Skeletal muscle tissue (tissue), 4 donors: ENCODE results near the gene PNPLA7. TPM values are rescaled to one million over a fixed set of nuclear protein-coding genes. Genes with fewer than 3 reads are reported as not detected.

Experiments used
- H3K27ac ChIP-seq: one replicate; pipeline ENCODE4 v1.7.0; 2013; ENCODE audit warnings: mild to moderate bottlenecking, low read depth, low read length, inconsistent platforms
- H3K27me3 ChIP-seq, 3 donors: one replicate each; pipeline ENCODE4 v1.7.0; 2013; ENCODE audit warnings: low read length in 3 of 3; ENCODE audit not compliant: control insufficient read depth in 3 of 3, insufficient read depth in 3 of 3
- H3K36me3 ChIP-seq, 3 donors: one replicate each; pipeline ENCODE4 v1.7.0; 2013; ENCODE audit warnings: low read length in 3 of 3; ENCODE audit not compliant: control insufficient read depth in 3 of 3, insufficient read depth in 3 of 3
- H3K4me1 ChIP-seq, 3 donors: one replicate each; pipeline ENCODE4 v1.7.0; 2013; ENCODE audit warnings: low read length in 3 of 3, mild to moderate bottlenecking in 3 of 3; ENCODE audit not compliant: control insufficient read depth in 3 of 3, insufficient read depth in 3 of 3
- H3K4me3 ChIP-seq, 3 donors: one replicate each; pipeline ENCODE4 v1.7.0; 2013; ENCODE audit warnings: low read length in 3 of 3
- H3K9ac ChIP-seq, 3 donors: one replicate each; pipeline ENCODE4 v1.7.0; 2013; ENCODE audit warnings: low read length in 3 of 3, mild to moderate bottlenecking in 3 of 3, moderate library complexity in 2 of 3, low read depth in 1 of 3
- H3K9me3 ChIP-seq, 3 donors: one replicate each; pipeline ENCODE4 v1.7.0; 2013; ENCODE audit warnings: low read length in 3 of 3; ENCODE audit not compliant: control insufficient read depth in 3 of 3
- total RNA-seq: library from RNA; depleted of rRNA; stranded (reverse); fragments of >200 nt; gene quantifications from one replicate; pipeline ENCODE4 v1.2.3, GENCODE V29; 2014
- donor health status: Osteomylitis.

PNPLA7 gene
- total RNA-seq, 1 donor from 2014 or later, result 1.0 TPM

DNA sequence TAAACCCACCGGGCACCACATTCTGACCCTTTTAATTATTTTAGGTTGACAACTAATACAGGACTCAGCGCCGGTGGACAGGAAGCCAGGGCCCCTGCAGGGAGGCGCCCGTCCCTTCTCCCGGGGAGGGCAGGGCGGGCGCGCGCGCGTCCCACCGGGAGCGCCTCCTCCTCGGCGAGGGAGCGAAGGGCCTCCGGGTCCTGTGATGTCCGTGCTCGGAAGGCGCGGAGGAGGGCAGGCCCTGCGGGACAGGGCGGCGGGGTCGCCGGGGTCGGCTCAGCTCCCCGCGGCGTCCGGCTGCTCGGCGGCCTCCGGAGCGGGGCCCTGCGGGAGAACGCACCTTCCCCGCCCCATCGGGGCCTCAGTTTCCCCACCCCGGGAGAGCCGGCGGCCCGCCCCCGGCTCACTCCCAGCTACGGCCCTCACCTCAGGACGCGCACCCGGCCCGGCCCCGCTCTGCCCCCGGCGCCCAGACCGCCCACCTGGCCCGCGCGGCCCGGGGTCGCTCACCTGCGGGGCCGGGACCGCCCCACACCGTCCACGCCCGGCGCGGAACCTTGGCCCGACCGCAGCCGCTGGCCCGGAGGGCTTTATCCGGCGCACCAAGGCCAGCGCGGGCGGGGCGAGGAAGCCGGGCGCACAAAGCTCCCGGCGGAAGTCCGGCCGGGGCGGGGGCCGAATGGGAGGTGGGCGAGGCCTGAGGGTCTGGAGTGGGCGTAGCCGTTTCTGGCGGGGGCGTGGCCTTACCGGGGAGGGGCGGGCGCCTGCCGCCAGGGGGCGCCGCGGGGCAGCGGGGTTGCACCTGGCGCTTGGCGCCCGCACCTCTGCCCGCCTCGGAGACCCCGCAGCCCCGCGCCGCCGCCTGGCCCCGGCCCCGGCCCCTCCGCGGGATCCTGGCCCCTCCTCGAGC lies 127.3 kb downstream of the PNPLA7 start, which contains the start of the genes EXD3 and NOXA1:
Gene EXD3 (minus strand): TSS at position 559 of the 910 bp plus-strand sequence. CDS start 27,805 bp downstream, outside the sequence.
Gene NOXA1 (plus strand): TSS at position 790 of the 910 bp plus-strand sequence. CDS start 137 bp downstream, outside the sequence.
- peaks cover 13 to 24% (median 17%) of the 10 kb centered on the region in 3 donors for H3K4me1 ChIP-seq
- no peaks in the 10 kb centered on the region for H3K27me3 ChIP-seq
- peak within 1 kb of the TSS; percentile 51 for H3K27ac ChIP-seq
- peak within 1 kb of the TSS; percentile 73 to 90 (median 83) for H3K9ac ChIP-seq
- H3K4me3 ChIP-seq, result peak within 1 kb of the TSS; percentile 78 to 87 (median 83)
- H3K36me3 ChIP-seq, result no peaks in the 10 kb centered on the region
- H3K9me3 ChIP-seq, result no peaks in the 10 kb centered on the region

- Histone ChIP-seq H3K27me3 (no peaks in the 10 kb centered on the region), H3K4me3 (peak overlapping the region; percentile 78 to 87 (median 83)), H3K4me1 (peaks cover 13 to 24% (median 17%) of the 10 kb centered on the region in 3 donors), H3K36me3 (no peaks in the 10 kb centered on the region), H3K9me3 (no peaks in the 10 kb centered on the region), H3K9ac (peak overlapping the region; percentile 73 to 90 (median 83)), H3K27ac (peak overlapping the region; percentile 40)
Measured at GRCh38 chr9:137421838-137422603, 128.2 kb downstream of the PNPLA7 start.

- H3K4me1 ChIP-seq, result peaks cover 16 to 21% (median 16%) of the 10 kb centered on the region in 3 donors
- H3K9ac ChIP-seq, result peak overlapping the region in 1 of 3 donors; percentile 60
- H3K27me3 ChIP-seq, result no peaks in the 10 kb centered on the region
- H3K4me3 ChIP-seq, result peak overlapping the region in 2 of 3 donors; percentile 36 to 41
- no peaks in the 10 kb centered on the region for H3K9me3 ChIP-seq
- no peaks in the 10 kb centered on the region for H3K36me3 ChIP-seq
- no peak overlapping the region for H3K27ac ChIP-seq
Measured at GRCh38 chr9:137417161-137418021, 132.8 kb downstream of the PNPLA7 start.

- no peaks in the 10 kb centered on the region for H3K27me3 ChIP-seq
- no peak overlapping the region for H3K4me3 ChIP-seq
- peaks cover 14 to 21% (median 16%) of the 10 kb centered on the region in 3 donors for H3K4me1 ChIP-seq
- no peak overlapping the region for H3K27ac ChIP-seq
- H3K9me3 ChIP-seq, result no peaks in the 10 kb centered on the region
- H3K9ac ChIP-seq, result no peak overlapping the region
- no peaks in the 10 kb centered on the region for H3K36me3 ChIP-seq
Measured at GRCh38 chr9:137416563-137417151, 133.5 kb downstream of the PNPLA7 start.

DNA sequence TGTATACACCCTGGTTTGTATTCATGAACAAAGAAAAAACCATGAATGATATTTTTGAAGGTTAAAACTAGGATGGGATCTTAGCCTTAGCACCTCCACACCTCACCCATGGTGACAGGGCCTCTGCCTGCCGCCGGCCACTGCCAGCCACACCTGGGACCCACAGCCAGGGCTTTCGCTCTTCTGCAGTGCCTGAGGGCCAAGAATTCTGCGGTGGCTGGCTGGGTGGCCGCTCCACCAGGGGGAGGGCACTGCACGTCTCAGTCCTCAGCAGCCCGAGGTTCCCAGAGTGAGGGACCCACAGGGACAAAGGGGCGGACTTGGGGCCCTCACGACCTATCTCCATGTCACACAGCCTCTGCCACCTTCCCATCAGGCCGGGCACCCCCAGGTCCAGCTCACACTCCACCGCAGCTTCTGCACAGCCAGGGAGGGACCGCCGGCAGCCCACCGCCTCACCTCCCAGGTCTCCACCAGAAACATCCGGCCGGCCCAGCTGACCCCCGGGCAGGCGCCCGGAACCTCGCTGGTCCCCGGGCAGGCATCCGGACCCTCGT lies 134.1 kb downstream of the PNPLA7 start:
- no peaks in the 10 kb centered on the region for H3K27me3 ChIP-seq
- no peak overlapping the region for H3K4me3 ChIP-seq
- H3K27ac ChIP-seq, result no peak overlapping the region
- peaks cover 10 to 22% (median 13%) of the 10 kb centered on the region in 3 donors for H3K4me1 ChIP-seq
- no peaks in the 10 kb centered on the region for H3K36me3 ChIP-seq
- H3K9me3 ChIP-seq, result no peaks in the 10 kb centered on the region
- H3K9ac ChIP-seq, result no peak overlapping the region

DNA sequence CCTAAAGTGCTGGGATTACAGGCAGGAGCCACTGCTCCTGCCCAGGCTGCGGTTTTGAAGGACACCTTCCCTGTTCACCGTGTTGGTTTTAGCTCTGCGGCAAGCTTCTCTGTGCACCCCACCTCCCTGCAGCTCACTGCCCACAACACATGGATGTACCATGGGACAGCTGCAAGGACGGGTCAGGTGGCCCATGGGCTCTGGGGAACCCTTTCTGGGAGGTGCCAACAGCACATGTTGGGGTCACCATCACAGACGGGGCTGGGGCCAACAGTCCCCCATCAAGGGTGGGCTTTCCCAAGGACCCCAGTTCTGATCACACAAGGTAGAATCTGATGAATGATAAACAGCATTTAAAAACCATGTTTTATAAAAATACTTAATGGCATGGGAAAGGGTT lies 134.8 kb downstream of the PNPLA7 start:
- Histone ChIP-seq H3K4me1 (peaks cover 10 to 29% (median 17%) of the 10 kb centered on the region in 3 donors), H3K9ac (no peak overlapping the region)

GRCh38 chr9:137412431-137412830 lies 137.8 kb downstream of the PNPLA7 start:
- Histone ChIP-seq H3K27ac (peak overlapping the region; percentile 47), H3K36me3 (no peaks in the 10 kb centered on the region), H3K9ac (peak overlapping the region in 1 of 3 donors; percentile 8), H3K27me3 (no peaks in the 10 kb centered on the region), H3K4me3 (no peak overlapping the region), H3K9me3 (no peaks in the 10 kb centered on the region), H3K4me1 (peaks cover 11 to 31% (median 17%) of the 10 kb centered on the region in 3 donors)

More for the DNA sequence above, 134.8 kb downstream of the PNPLA7 start:
- Histone ChIP-seq H3K27me3 (no peaks in the 10 kb centered on the region), H3K27ac (no peak overlapping the region), H3K9me3 (no peaks in the 10 kb centered on the region), H3K36me3 (no peaks in the 10 kb centered on the region), H3K4me3 (no peak overlapping the region)

DNA sequence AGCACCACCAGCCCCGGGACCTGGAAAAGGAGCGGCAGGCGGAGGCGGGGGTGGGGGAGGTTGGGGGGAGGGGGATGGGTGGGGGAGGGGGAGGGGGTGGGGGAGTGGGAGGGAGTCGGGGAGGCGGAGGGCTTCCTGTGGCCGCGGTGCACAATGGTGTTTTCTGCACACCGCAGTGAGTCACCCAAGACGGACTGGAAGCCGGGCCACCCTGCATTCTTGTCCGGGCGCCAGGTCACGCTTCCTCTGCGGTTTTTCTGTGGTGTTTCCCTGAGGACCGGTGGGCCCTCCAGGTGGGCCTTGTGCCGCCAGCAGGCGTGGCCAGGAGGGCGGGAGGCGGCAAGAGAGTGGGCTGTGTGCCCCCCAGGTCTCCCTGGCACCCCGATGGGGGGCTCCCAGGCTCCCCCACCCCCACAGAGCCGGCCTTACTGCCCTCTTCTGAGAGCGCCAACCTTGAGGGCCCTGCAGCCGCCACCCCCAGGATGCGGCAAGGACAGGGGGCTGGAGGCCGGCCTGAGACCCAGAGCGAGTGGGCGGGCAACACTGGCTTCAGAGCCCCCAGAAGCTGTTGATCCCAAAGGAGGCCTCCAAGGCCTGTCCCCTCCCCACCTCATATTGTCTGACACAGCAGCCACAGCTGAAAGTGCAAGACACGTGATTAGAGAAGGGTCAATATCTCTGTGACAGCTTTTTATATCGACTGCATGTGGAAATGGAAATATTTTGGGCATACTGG lies 138.4 kb downstream of the PNPLA7 start:
- Histone ChIP-seq H3K9ac (peak overlapping the region in 2 of 3 donors; percentile 32 to 62), H3K9me3 (no peaks in the 10 kb centered on the region), H3K4me1 (peaks cover 14 to 36% (median 24%) of the 10 kb centered on the region in 3 donors)

More for the DNA sequence above, 138.4 kb downstream of the PNPLA7 start:
- no peaks in the 10 kb centered on the region for H3K36me3 ChIP-seq
- H3K27ac ChIP-seq, result peak overlapping the region; percentile 72
- H3K4me3 ChIP-seq, result no peak overlapping the region
- H3K27me3 ChIP-seq, result no peaks in the 10 kb centered on the region
